Osteoblast (primary cell): Measurements from ENCODE around the gene PRR5. TPM values are rescaled to one million over a fixed set of nuclear protein-coding genes. Genes with fewer than 3 reads are reported as not detected.

Experiments used
- DNase-seq: peaks from one replicate; pipeline ENCODE4 v3.0.0; 2011; ENCODE audit warnings: low spot score, mixed read lengths; ENCODE audit not compliant: insufficient read length; ENCODE audit errors: missing footprints
- H2AFZ ChIP-seq: 2 replicates; pipeline ENCODE4 v1.6.0; 2011; ENCODE audit warnings: mild to moderate bottlenecking, low read length
- H3K27ac ChIP-seq: 2 replicates; pipeline ENCODE4 v1.5.1; 2011; ENCODE audit warnings: mild to moderate bottlenecking, low read depth, low read length, moderate library complexity
- H3K27me3 ChIP-seq: 2 replicates; pipeline ENCODE4 v1.6.0; 2012; ENCODE audit warnings: mild to moderate bottlenecking, control low read depth, inconsistent platforms, low read length, moderate library complexity; ENCODE audit not compliant: insufficient read depth
- H3K36me3 ChIP-seq: 2 replicates; pipeline ENCODE4 v1.5.1; 2011; ENCODE audit warnings: mild to moderate bottlenecking, low read length, control low read depth, moderate library complexity; ENCODE audit not compliant: insufficient read depth
- H3K4me1 ChIP-seq: 2 replicates; pipeline ENCODE4 v1.5.1; 2011; ENCODE audit warnings: mild to moderate bottlenecking, low read length, control low read depth, moderate library complexity; ENCODE audit not compliant: insufficient read depth
- H3K4me2 ChIP-seq: 2 replicates; pipeline ENCODE4 v1.6.0; 2011; ENCODE audit warnings: mild to moderate bottlenecking, low read length; ENCODE audit not compliant: insufficient read depth
- H3K4me3 ChIP-seq: fragments of 200-600 bp; sonication (generic); 3 replicates; pipeline ENCODE4 v1.5.1; 2012; ENCODE audit warnings: mild to moderate bottlenecking, low read length, inconsistent platforms; ENCODE audit not compliant: insufficient read depth
- H3K79me2 ChIP-seq: 2 replicates; pipeline ENCODE4 v1.6.0; 2012; ENCODE audit warnings: mild to moderate bottlenecking, low read length, control low read depth, inconsistent platforms; ENCODE audit not compliant: insufficient read depth
- H3K9me3 ChIP-seq: 2 replicates; pipeline ENCODE4 v1.5.1; 2011; ENCODE audit warnings: low read depth, low read length, control low read depth
- H4K20me1 ChIP-seq: 2 replicates; pipeline ENCODE4 v1.6.0; 2012; ENCODE audit warnings: mild to moderate bottlenecking, low read length, control low read depth; ENCODE audit not compliant: insufficient read depth
- CTCF ChIP-seq: IDR thresholded peaks from 2 replicates; pipeline ENCODE4 v1.5.1; 2011; ENCODE audit warnings: mild to moderate bottlenecking, low read depth, low read length, moderate library complexity; ENCODE audit errors: extremely low read depth
- total RNA-seq: library from RNA; depleted of rRNA; stranded (reverse); fragments of >200 nt; gene quantifications from 2 replicates; pipeline ENCODE4 v1.2.3, GENCODE V29; 2012

Gene PRR5
- total RNA-seq, 1 donor = 14.8 TPM

GRCh38 chr22:44680481-44680894 is 21.5 kb upstream of the PRR5 start:
- Histone ChIP-seq H2AFZ (no peak overlapping the region), H3K36me3 (no peaks in the 10 kb centered on the region), H3K4me3 (no peak overlapping the region), H3K4me1 (peaks cover 11% of the 10 kb centered on the region), H3K4me2 (no peak overlapping the region), H3K27ac (no peak overlapping the region), H3K79me2 (no peaks in the 10 kb centered on the region), H4K20me1 (no peaks in the 10 kb centered on the region), H3K27me3 (no peaks in the 10 kb centered on the region), H3K9me3 (no peaks in the 10 kb centered on the region)
- no peak for TF ChIP-seq CTCF
- DNase-seq = peak; percentile 70

GRCh38 chr22:44682556-44683168 is 19.3 kb upstream of the PRR5 start:
- Histone ChIP-seq H3K4me3 (no peak overlapping the region), H3K4me1 (peaks cover 14% of the 10 kb centered on the region), H3K27ac (no peak overlapping the region), H3K4me2 (no peak overlapping the region), H2AFZ (no peak overlapping the region), H3K36me3 (no peaks in the 10 kb centered on the region), H3K27me3 (no peaks in the 10 kb centered on the region), H4K20me1 (no peaks in the 10 kb centered on the region), H3K9me3 (no peaks in the 10 kb centered on the region), H3K79me2 (no peaks in the 10 kb centered on the region)
- peak; percentile 11 for DNase-seq
- no peak for TF ChIP-seq CTCF

GRCh38 chr22:44683237-44683636 is 18.8 kb upstream of the PRR5 start:
- Histone ChIP-seq H2AFZ (no peak overlapping the region), H3K4me3 (no peak overlapping the region), H3K27ac (no peak overlapping the region), H3K79me2 (no peaks in the 10 kb centered on the region), H4K20me1 (no peaks in the 10 kb centered on the region), H3K4me2 (no peak overlapping the region), H3K4me1 (peaks cover 14% of the 10 kb centered on the region), H3K27me3 (no peaks in the 10 kb centered on the region), H3K36me3 (no peaks in the 10 kb centered on the region), H3K9me3 (no peaks in the 10 kb centered on the region)
- DNase-seq = peak; percentile 43
- no peak for TF ChIP-seq CTCF

GRCh38 chr22:44683881-44684280 is 18.1 kb upstream of the PRR5 start:
- TF ChIP-seq CTCF = no peak
- Histone ChIP-seq H3K27ac (no peak overlapping the region), H3K9me3 (no peaks in the 10 kb centered on the region), H3K4me1 (peaks cover 14% of the 10 kb centered on the region), H2AFZ (no peak overlapping the region), H4K20me1 (no peaks in the 10 kb centered on the region), H3K4me2 (no peak overlapping the region), H3K36me3 (no peaks in the 10 kb centered on the region), H3K79me2 (no peaks in the 10 kb centered on the region), H3K27me3 (no peaks in the 10 kb centered on the region), H3K4me3 (no peak overlapping the region)
- DNase-seq = no peak
